NCI-H2196 (cell line): ENCODE results near the gene NAALAD2.
"Not testable (repeated sequence)": the region's sequence is repeated elsewhere in the genome, so short reads cannot be mapped to it uniquely, and the experiment has no call there.

Source experiments
- DNase-seq: peaks from one replicate; lab custom pipeline; 2025; ENCODE audit not compliant: unreplicated experiment; lab: John Stamatoyannopoulos, UW

Gene NAALAD2

DNA sequence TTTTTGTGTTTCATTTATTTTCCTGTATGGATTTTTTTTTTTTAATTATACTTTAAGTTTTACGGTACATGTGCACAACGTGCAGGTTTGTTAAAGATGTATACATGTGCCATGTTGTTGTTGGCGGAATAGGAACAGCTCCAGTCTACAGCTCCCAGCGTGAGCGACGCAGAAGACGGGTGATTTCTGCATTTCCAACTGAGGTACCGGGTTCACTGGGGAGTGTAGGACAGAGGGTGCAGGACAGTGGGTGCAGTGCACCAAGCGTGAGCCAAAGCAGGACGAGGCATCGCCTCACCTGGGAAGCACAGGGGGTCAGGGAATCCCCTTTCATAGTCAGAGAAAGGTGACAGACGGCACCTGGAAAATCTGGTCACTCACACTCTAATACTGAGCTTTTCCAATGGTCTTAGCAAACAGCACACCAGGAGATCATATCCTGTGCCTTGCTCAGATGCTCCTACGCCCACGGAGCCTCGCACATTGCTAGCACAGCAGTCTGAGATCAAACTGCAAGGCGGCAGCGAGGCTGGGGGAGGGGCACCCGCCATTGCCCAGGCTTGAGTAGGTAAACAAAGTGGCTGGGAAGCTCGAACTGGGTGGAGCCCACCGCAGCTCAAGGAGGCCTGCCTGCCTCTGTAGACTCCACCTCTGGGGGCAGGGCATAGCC is 105.6 kb downstream of the NAALAD2 start:
- DNase-seq: not testable (repeated sequence)

DNA sequence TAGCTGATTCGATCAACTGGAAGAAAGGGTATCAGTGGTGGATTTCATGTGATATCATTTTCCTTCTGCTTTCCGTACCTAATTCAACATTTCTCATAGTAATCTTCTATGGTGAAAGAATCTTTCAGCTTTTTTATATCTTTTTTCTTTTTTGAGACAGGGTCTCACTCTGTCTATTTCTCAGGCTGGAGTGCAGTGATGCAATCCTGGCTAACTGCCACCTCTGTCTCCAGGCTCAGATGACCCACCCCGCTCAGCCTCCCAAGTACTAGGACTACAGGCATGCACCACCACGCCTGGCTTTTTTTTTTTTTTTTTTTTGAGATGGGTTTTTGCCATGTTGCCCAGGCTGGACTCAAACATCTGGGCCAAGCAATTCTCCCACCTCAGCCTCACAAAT is 107.0 kb downstream of the NAALAD2 start:
- DNase-seq: no peak
